Left kidney (tissue), 2 donors: Measurements from ENCODE around the gene DUSP28. TPM values are rescaled to one million over a fixed set of nuclear protein-coding genes. Genes with fewer than 3 reads are reported as not detected.
"Not testable (repeated sequence)": the region's sequence is repeated elsewhere in the genome, so short reads cannot be mapped to it uniquely, and the experiment has no call there.

Experiments
- DNase-seq: peaks from one replicate; pipeline ENCODE4 v3.0.0-alpha.2; 2013
- polyA plus RNA-seq: library from polyadenylated mRNA; unstranded; fragments of 120-200 nt; gene quantifications from one replicate; pipeline ENCODE4 v1.2.1, GENCODE V29; 2013; ENCODE audit not compliant: insufficient read length

Gene DUSP28
- polyA plus RNA-seq, 1 donor = 8.3 TPM

GRCh38 chr2:240526521-240526920 lies 33.6 kb upstream of the DUSP28 start:
- no peak for DNase-seq

- DNase-seq = no peak
These were observed 32.9 kb upstream of the DUSP28 start for GRCh38 chr2:240527153-240527750.

GRCh38 chr2:240528406-240529040 lies 31.6 kb upstream of the DUSP28 start:
- DNase-seq = no peak

- no peak for DNase-seq
These were observed 30.7 kb upstream of the DUSP28 start for GRCh38 chr2:240529344-240529999.

- DNase-seq = no peak
These were observed 30.0 kb upstream of the DUSP28 start for GRCh38 chr2:240530181-240530580.

- no peak for DNase-seq
These were observed 29.1 kb upstream of the DUSP28 start for GRCh38 chr2:240531038-240531437.

- DNase-seq = no peak
These were observed 28.0 kb upstream of the DUSP28 start for GRCh38 chr2:240532031-240532775.

- no peak for DNase-seq
These were observed 22.0 kb upstream of the DUSP28 start for GRCh38 chr2:240538031-240538780.

- not testable (repeated sequence) for DNase-seq
These were observed 21.1 kb upstream of the DUSP28 start for GRCh38 chr2:240539101-240539500.

GRCh38 chr2:240539906-240540305 lies 20.3 kb upstream of the DUSP28 start:
- DNase-seq = no peak

GRCh38 chr2:240551288-240551687 lies 8.9 kb upstream of the DUSP28 start:
- DNase-seq = no peak

- no peak for DNase-seq
These were observed 8.3 kb upstream of the DUSP28 start for GRCh38 chr2:240551811-240552210.

- no peak for DNase-seq
These were observed 6.1 kb upstream of the DUSP28 start for GRCh38 chr2:240553956-240554480.

GRCh38 chr2:240554767-240555493 lies 5.2 kb upstream of the DUSP28 start:
- no peak for DNase-seq

GRCh38 chr2:240555541-240556250 lies 4.5 kb upstream of the DUSP28 start:
- DNase-seq = no peak

GRCh38 chr2:240556553-240557100 lies 3.5 kb upstream of the DUSP28 start:
- no peak for DNase-seq

- no peak for DNase-seq
These were observed 2.9 kb upstream of the DUSP28 start for GRCh38 chr2:240557101-240557751.

GRCh38 chr2:240557808-240558207 lies 2.3 kb upstream of the DUSP28 start, which contains the start of gene ANKMY1:
ANKMY1 (minus strand) TSS chr2:240557988; CDS start chr2:240557335, 653 bp downstream.
- no peak for DNase-seq

GRCh38 chr2:240558236-240558761 lies 1.9 kb upstream of the DUSP28 start:
- DNase-seq = no peak
